Measurements from ENCODE around the gene SLC7A1. TPM values are rescaled to one million over a fixed set of nuclear protein-coding genes. Genes with fewer than 3 reads are reported as not detected.

Gene SLC7A1
- total RNA-seq, 2 experiments from 2014 or later = 90.3 to 92.1 TPM

GRCh38 chr13:29505950-29506349 lies 89.5 kb downstream of the SLC7A1 start:
- Mint-ChIP-seq H3K9me3 (no peaks in the 10 kb centered on the region), H3K27me3 (peaks cover 3% of the 10 kb centered on the region), H3K4me1 (peaks cover 8% of the 10 kb centered on the region), H3K27ac (no peak overlapping the region), H3K4me3 (no peak overlapping the region), H3K36me3 (ENCODE audit: low read depth) (peaks cover under 1% of the 10 kb centered on the region)
- DNase-seq = no peak
- CTCF ChIA-PET = no interaction called here
- POLR2A ChIA-PET = no interaction called here

- no peak for DNase-seq
- ChIA-PET CTCF (no interaction called here), POLR2A (no interaction called here)
- peaks cover 8% of the 10 kb centered on the region for H3K4me1 Mint-ChIP-seq
- peaks cover 3% of the 10 kb centered on the region for H3K27me3 Mint-ChIP-seq
- H3K4me3 Mint-ChIP-seq = no peak overlapping the region
- no peaks in the 10 kb centered on the region for H3K9me3 Mint-ChIP-seq
- H3K27ac Mint-ChIP-seq = no peak overlapping the region
- H3K36me3 Mint-ChIP-seq (ENCODE audit: low read depth) = no peaks in the 10 kb centered on the region
Observed at GRCh38 chr13:29505511-29505910, 90.0 kb downstream of the SLC7A1 start.

- ChIA-PET POLR2A (no interaction called here), CTCF (interaction anchor here (1.2 kb wide), 1 partner anchor 20 kb away, joined by 3 read pairs; no protein-coding TSS in a partner anchor)
- Mint-ChIP-seq H3K27ac (no peak overlapping the region), H3K4me1 (peaks cover 6% of the 10 kb centered on the region), H3K36me3 (ENCODE audit: low read depth) (no peaks in the 10 kb centered on the region), H3K9me3 (no peaks in the 10 kb centered on the region), H3K4me3 (no peak overlapping the region), H3K27me3 (peaks cover 3% of the 10 kb centered on the region)
- no peak for DNase-seq
Observed at GRCh38 chr13:29504691-29505090, 90.8 kb downstream of the SLC7A1 start.

GRCh38 chr13:29503041-29503837 lies 92.2 kb downstream of the SLC7A1 start:
- H3K36me3 Mint-ChIP-seq (ENCODE audit: low read depth) = no peaks in the 10 kb centered on the region

GRCh38 chr13:29502391-29503008 lies 93.0 kb downstream of the SLC7A1 start:
- Mint-ChIP-seq H3K27me3 (peaks cover 6% of the 10 kb centered on the region), H3K4me1 (no peaks in the 10 kb centered on the region), H3K9me3 (no peaks in the 10 kb centered on the region), H3K4me3 (no peak overlapping the region), H3K27ac (no peak overlapping the region), H3K36me3 (ENCODE audit: low read depth) (no peaks in the 10 kb centered on the region)
- ChIA-PET CTCF (interaction anchor here (0.9 to 1.1 kb wide), 3 partner anchors 30 to 433 kb away, joined by 3 read pairs; no protein-coding TSS in a partner anchor), POLR2A (no interaction called here)
- DNase-seq = no peak

More at GRCh38 chr13:29503041-29503837, 92.2 kb downstream of the SLC7A1 start:
- no peaks in the 10 kb centered on the region for H3K4me1 Mint-ChIP-seq
- H3K27ac Mint-ChIP-seq = no peak overlapping the region
- no peaks in the 10 kb centered on the region for H3K9me3 Mint-ChIP-seq
- no peak for DNase-seq
- H3K4me3 Mint-ChIP-seq = no peak overlapping the region
- CTCF ChIA-PET = interaction anchor here (0.9 to 1.2 kb wide), 3 partner anchors 19 to 432 kb away, joined by 3 read pairs; no protein-coding TSS in a partner anchor
- peaks cover 4% of the 10 kb centered on the region for H3K27me3 Mint-ChIP-seq
- POLR2A ChIA-PET = no interaction called here

GRCh38 chr13:29501674-29502073 lies 93.8 kb downstream of the SLC7A1 start:
- CTCF ChIA-PET = interaction anchor here (0.9 kb wide), 1 partner anchor 29 kb away, joined by 3 read pairs; no protein-coding TSS in a partner anchor
- no peak overlapping the region for H3K27ac Mint-ChIP-seq
- DNase-seq = no peak
- POLR2A ChIA-PET = no interaction called here
- H3K9me3 Mint-ChIP-seq = no peaks in the 10 kb centered on the region
- no peaks in the 10 kb centered on the region for H3K36me3 Mint-ChIP-seq (ENCODE audit: low read depth)
- H3K4me3 Mint-ChIP-seq = no peak overlapping the region
- peaks cover 6% of the 10 kb centered on the region for H3K27me3 Mint-ChIP-seq
- H3K4me1 Mint-ChIP-seq = peaks cover under 1% of the 10 kb centered on the region

- H3K27me3 Mint-ChIP-seq = peaks cover 12% of the 10 kb centered on the region
- no peak overlapping the region for H3K4me3 Mint-ChIP-seq
- CTCF ChIA-PET = no interaction called here
- no peaks in the 10 kb centered on the region for H3K36me3 Mint-ChIP-seq (ENCODE audit: low read depth)
- POLR2A ChIA-PET = no interaction called here
- no peak overlapping the region for H3K27ac Mint-ChIP-seq
- no peaks in the 10 kb centered on the region for H3K9me3 Mint-ChIP-seq
- H3K4me1 Mint-ChIP-seq = peaks cover 9% of the 10 kb centered on the region
- DNase-seq = no peak
Observed at GRCh38 chr13:29500386-29500785, 95.1 kb downstream of the SLC7A1 start.

GRCh38 chr13:29499506-29500165 lies 95.9 kb downstream of the SLC7A1 start:
- no peak overlapping the region for H3K4me3 Mint-ChIP-seq
- no peak for DNase-seq
- H3K27ac Mint-ChIP-seq = no peak overlapping the region
- H3K9me3 Mint-ChIP-seq = no peaks in the 10 kb centered on the region
- ChIA-PET POLR2A (no interaction called here), CTCF (no interaction called here)
- peaks cover 12% of the 10 kb centered on the region for H3K27me3 Mint-ChIP-seq
- H3K4me1 Mint-ChIP-seq = peaks cover 9% of the 10 kb centered on the region
- no peaks in the 10 kb centered on the region for H3K36me3 Mint-ChIP-seq (ENCODE audit: low read depth)

- POLR2A ChIA-PET = no interaction called here
- Mint-ChIP-seq H3K4me1 (peaks cover 9% of the 10 kb centered on the region), H3K36me3 (ENCODE audit: low read depth) (no peaks in the 10 kb centered on the region), H3K27ac (no peak overlapping the region), H3K27me3 (peaks cover 15% of the 10 kb centered on the region), H3K4me3 (no peak overlapping the region), H3K9me3 (no peaks in the 10 kb centered on the region)
- no peak for DNase-seq
- CTCF ChIA-PET = interaction anchor here (0.6 to 1.2 kb wide), 2 partner anchors 9 to 19 kb away, joined by 3 read pairs; no protein-coding TSS in a partner anchor
Observed at GRCh38 chr13:29498426-29499040, 97.0 kb downstream of the SLC7A1 start.

GRCh38 chr13:29497137-29497654 lies 98.3 kb downstream of the SLC7A1 start:
- CTCF ChIA-PET = interaction anchor here (1.1 to 2.3 kb wide), 2 partner anchors 11 to 25 kb away, joined by 3 to 12 read pairs; no protein-coding TSS in a partner anchor
- DNase-seq = no peak
- no peak overlapping the region for H3K4me3 Mint-ChIP-seq
- peaks cover 9% of the 10 kb centered on the region for H3K4me1 Mint-ChIP-seq
- H3K27ac Mint-ChIP-seq = no peak overlapping the region
- POLR2A ChIA-PET = interaction anchor here (1.0 kb wide), 1 partner anchor 22 kb away, joined by 3 read pairs; no protein-coding TSS in a partner anchor
- peaks cover 15% of the 10 kb centered on the region for H3K27me3 Mint-ChIP-seq
- no peaks in the 10 kb centered on the region for H3K9me3 Mint-ChIP-seq
- H3K36me3 Mint-ChIP-seq (ENCODE audit: low read depth) = no peaks in the 10 kb centered on the region

GRCh38 chr13:29496241-29496712 lies 99.2 kb downstream of the SLC7A1 start:
- no peaks in the 10 kb centered on the region for H3K9me3 Mint-ChIP-seq
- POLR2A ChIA-PET = interaction anchor here (1.0 kb wide), 1 partner anchor 21 kb away, joined by 3 read pairs; no protein-coding TSS in a partner anchor
- no peak overlapping the region for H3K27ac Mint-ChIP-seq
- H3K4me3 Mint-ChIP-seq = no peak overlapping the region
- peaks cover 12% of the 10 kb centered on the region for H3K27me3 Mint-ChIP-seq
- H3K36me3 Mint-ChIP-seq (ENCODE audit: low read depth) = no peaks in the 10 kb centered on the region
- no peak for DNase-seq
- CTCF ChIA-PET = interaction anchor here (2.3 kb wide), 1 partner anchor 12 kb away, joined by 12 read pairs; no protein-coding TSS in a partner anchor
- peaks cover 9% of the 10 kb centered on the region for H3K4me1 Mint-ChIP-seq

- Mint-ChIP-seq H3K4me3 (no peak overlapping the region), H3K4me1 (peaks cover 9% of the 10 kb centered on the region), H3K9me3 (no peaks in the 10 kb centered on the region), H3K27me3 (peaks cover 12% of the 10 kb centered on the region), H3K36me3 (ENCODE audit: low read depth) (no peaks in the 10 kb centered on the region), H3K27ac (no peak overlapping the region)
- DNase-seq = no peak
- ChIA-PET CTCF (no interaction called here), POLR2A (no interaction called here)
Observed at GRCh38 chr13:29494520-29494919, 101.0 kb downstream of the SLC7A1 start.

All from activated CD4-positive, alpha-beta memory T cell treated with anti-CD3 and anti-CD28 coated beads, Interleukin-2, amount 10 ng/mL, durations not matched to agents 7 days and 5 days (primary cell).